Brain microvascular endothelial cell (primary cell): ENCODE measurements around the gene COMMD6.
A peak's percentile ranks its signal among the peaks of the same experiment; 100 is the strongest.
"Not testable (repeated sequence)": the region's sequence is repeated elsewhere in the genome, so short reads cannot be mapped to it uniquely, and the experiment has no call there.

Source experiments
- DNase-seq: peaks from one replicate; pipeline ENCODE4 v3.0.0-alpha.2; 2020
- H3K27ac ChIP-seq: fragments of 250-450 bp; sonication (Bioruptor Pico); 2 replicates; pipeline ENCODE4 v1.5.1; 2020; ENCODE audit warnings: mild to moderate bottlenecking, moderate library complexity
- H3K27me3 ChIP-seq: fragments of 250-450 bp; sonication (Bioruptor Pico); replicated peaks from 2 replicates; pipeline ENCODE4 v1.5.1; 2020; ENCODE audit warnings: mild to moderate bottlenecking
- H3K36me3 ChIP-seq: fragments of 250-450 bp; sonication (Bioruptor Pico); replicated peaks from 2 replicates; pipeline ENCODE4 v1.5.1; 2020; ENCODE audit warnings: mild to moderate bottlenecking
- H3K4me3 ChIP-seq: 2 replicates; pipeline ENCODE4 v1.5.1; 2011; ENCODE audit warnings: low read depth, mild to moderate bottlenecking, control low read depth, low read length, moderate library complexity
- in situ Hi-C: cut with HindIII; loops from 2 replicates; pipeline ENCODE4 v1.10.0; 2017; ENCODE audit warnings: low sequenced_read_pairs, low pct_ligation_motif_present
- TF ChIP-seq, protein P1 (sequence below): IDR thresholded peaks from 2 replicates; pipeline ENCODE4 v1.5.1; 2011; ENCODE audit warnings: low read depth, mild to moderate bottlenecking, moderate library complexity, low read length, control low read depth, inconsistent platforms; ENCODE audit errors: missing control alignments

Gene COMMD6

DNA sequence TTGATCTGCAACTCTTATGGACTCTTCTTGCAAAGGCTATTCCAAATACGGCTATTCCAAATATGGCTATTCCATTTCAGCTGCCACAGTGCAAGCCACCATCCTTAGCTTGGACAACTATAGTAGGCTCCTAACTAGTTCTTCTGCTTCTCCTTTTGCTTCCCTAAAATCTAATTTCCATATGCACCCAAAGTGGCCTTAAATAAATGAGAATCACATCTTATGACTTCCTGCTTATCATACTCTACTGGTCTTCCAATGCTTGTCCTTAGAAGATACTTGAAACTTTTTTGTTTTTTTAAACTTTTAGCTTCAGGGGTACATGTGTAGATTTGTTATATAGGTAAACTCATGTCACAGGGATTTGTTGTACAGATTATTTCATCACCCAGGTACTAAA is 16.8 kb upstream of the COMMD6 start:
- peaks cover 7% of the 10 kb centered on the region for H3K36me3 ChIP-seq
- in situ Hi-C loops, result no loop called here
- TF ChIP-seq, protein P1, sequence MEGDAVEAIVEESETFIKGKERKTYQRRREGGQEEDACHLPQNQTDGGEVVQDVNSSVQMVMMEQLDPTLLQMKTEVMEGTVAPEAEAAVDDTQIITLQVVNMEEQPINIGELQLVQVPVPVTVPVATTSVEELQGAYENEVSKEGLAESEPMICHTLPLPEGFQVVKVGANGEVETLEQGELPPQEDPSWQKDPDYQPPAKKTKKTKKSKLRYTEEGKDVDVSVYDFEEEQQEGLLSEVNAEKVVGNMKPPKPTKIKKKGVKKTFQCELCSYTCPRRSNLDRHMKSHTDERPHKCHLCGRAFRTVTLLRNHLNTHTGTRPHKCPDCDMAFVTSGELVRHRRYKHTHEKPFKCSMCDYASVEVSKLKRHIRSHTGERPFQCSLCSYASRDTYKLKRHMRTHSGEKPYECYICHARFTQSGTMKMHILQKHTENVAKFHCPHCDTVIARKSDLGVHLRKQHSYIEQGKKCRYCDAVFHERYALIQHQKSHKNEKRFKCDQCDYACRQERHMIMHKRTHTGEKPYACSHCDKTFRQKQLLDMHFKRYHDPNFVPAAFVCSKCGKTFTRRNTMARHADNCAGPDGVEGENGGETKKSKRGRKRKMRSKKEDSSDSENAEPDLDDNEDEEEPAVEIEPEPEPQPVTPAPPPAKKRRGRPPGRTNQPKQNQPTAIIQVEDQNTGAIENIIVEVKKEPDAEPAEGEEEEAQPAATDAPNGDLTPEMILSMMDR, result no peak
- no peak overlapping the region for H3K4me3 ChIP-seq
- H3K27ac ChIP-seq, result no peak overlapping the region
- DNase-seq, result no peak
- no peaks in the 10 kb centered on the region for H3K27me3 ChIP-seq

DNA sequence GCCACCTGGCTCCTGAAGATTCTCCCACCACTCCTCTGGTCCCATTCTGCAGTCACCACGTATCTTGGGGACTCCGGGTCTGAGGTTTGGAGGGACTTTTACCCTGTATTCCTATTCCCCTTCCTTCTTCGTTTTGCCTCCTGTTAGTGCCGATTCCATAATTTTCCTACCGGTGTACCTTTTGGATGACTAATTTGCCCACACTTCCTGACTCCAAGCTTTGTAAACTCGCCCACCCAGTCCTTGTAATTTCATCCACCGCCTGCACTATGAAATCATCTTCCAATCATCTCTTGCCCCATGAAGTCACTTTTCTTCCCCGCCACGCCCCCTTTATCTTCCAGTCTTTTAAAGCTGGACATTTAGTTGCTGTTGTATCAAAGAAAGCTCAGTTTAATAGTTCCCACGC is 12.5 kb upstream of the COMMD6 start:
- peak; percentile 83 for DNase-seq
- TF ChIP-seq, protein P1, result no peak
- peak overlapping the region; percentile 94 for H3K4me3 ChIP-seq
- peaks cover 7% of the 10 kb centered on the region for H3K36me3 ChIP-seq
- in situ Hi-C loops, result no loop called here
- no peaks in the 10 kb centered on the region for H3K27me3 ChIP-seq
- H3K27ac ChIP-seq, result peak overlapping the region; percentile 100

DNA sequence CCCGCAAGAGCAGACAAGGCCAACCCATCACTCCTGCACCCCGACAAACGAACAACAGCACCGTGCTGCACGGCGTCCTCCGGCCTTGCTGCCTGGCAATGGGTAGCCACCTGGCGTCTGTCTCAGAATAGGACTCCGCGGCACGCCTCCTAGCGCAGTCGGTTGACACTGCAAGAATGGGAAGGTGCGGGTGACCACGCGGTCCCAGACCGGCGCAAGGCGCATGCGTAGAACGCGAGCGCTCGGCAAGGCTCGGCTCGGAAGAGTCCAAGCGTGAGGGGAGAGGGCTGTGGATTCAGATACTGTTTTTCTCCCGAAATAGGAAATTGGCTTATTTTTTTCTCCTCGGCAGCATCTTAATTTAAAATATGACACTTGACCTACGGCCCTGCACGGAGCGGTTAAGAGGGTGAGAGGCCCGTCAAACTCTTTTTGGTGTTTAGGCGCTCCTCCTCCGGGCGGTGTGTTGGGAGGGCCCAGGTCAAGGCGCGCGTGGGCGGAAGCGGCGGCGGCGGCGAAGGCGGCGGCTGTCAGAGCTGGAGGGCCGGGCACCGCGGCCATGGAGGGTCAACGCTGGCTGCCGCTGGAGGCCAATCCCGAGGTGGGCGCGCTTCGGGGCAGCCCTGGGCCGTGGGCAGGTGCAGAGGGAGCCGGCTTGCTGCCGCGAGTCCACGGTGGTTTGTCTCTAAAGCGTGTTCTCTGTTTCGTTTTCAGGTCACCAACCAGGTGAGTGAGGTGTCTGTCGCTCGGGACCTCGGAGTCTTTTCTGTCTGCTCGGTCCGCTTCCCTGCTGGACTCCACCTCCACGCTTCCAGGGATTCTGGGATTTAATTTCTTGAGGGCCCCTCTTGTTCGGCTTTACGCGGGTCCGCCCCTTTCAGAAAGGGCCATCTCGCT is 11.9 kb upstream of the COMMD6 start, which contains the start of gene UCHL3:
Gene UCHL3 (plus strand): TSS at position 530 of the 897 bp plus-strand sequence. CDS start 30 bp downstream, at position 560.
- H3K27ac ChIP-seq, result peak within 1 kb of the TSS; percentile 100
- H3K36me3 ChIP-seq, result peaks cover 7% of the 10 kb centered on the region
- TF ChIP-seq, protein P1, result peak; percentile 98
- peak; percentile 92 for DNase-seq
- H3K27me3 ChIP-seq, result no peaks in the 10 kb centered on the region
- H3K4me3 ChIP-seq, result peak within 1 kb of the TSS; percentile 94
- in situ Hi-C loops, result no loop called here

DNA sequence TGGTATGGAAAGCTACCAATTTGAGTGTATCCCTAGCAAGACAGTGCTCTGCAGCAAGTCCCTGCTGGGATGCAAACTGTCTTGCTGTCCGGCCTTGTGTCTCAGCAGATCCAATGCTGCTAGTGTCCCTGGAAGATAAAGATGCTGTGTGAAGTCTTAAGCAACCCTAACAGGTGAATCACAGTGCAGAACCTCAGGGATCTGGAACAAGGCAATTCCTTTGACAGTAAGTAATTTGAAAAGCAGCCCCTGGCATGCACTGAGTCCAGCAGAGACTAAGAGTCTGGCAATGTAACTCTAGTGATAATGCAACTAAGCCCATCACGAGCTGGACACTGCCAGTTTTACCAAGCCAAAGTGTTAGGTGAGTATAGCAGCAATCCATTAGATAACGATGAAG is 10.3 kb upstream of the COMMD6 start:
- Histone ChIP-seq H3K4me3 (no peak overlapping the region), H3K27ac (no peak overlapping the region), H3K27me3 (no peaks in the 10 kb centered on the region), H3K36me3 (no peaks in the 10 kb centered on the region)
- no peak for DNase-seq
- in situ Hi-C loops, result no loop called here
- TF ChIP-seq, protein P1, result no peak

DNA sequence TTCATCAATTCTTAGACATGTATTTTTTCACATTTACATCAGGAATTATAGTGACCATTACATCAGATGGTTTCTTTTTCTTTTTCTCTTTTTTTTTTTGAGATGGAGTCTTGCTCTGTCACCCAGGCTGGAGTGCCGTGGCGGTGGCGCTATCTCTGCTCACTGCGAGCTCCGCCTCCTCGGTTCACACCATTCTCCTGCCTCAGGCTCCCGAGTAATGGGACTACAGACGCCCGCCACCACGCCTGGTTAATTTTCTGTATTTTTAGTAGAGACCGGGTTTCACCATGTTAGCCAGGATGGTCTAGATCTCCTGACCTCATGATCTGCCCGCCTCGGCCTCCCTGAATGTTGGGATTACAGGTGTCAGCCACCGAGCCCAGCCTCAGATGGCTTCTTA is 7.7 kb upstream of the COMMD6 start:
- H3K4me3 ChIP-seq, in situ Hi-C loops, H3K27me3 ChIP-seq, H3K27ac ChIP-seq, H3K36me3 ChIP-seq, DNase-seq: not testable (repeated sequence)

DNA sequence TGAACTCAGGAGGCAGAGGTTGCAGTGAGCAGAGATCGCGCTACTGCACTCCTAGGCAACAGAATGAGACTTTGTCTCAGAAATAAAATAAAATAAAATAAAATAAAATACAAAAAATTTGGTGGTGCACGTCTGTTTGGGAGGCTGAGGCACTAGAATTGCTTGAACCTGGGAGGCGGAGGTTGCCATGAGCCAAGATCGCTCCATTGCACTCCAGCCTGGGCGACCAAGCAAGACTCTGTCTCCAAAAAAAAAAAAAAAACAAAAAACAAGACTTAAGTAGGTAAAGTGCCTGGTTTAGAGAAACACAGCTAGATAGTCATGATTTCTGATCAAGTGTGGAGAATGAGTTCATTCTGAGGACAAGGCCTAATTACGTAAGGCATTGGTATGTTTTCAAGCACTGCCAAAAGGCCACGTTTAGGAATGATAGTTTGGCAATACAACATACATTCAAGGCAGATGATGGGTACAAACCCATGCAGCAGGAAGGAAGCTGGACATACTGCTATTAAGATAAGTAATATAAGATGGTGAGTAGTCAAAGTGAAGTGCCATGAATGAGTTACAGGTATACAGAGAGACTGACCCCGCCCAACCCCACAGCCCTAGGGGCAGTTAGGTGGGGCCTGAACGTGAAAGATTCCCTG is 7.2 kb upstream of the COMMD6 start:
- Histone ChIP-seq H3K27ac (no peak overlapping the region), H3K36me3 (no peaks in the 10 kb centered on the region), H3K4me3 (no peak overlapping the region), H3K27me3 (no peaks in the 10 kb centered on the region)
- DNase-seq, result peak; percentile 62
- TF ChIP-seq, protein P1, result no peak
- in situ Hi-C loops, result no loop called here
